ENCODE measurements around the gene ELOVL4. TPM values are rescaled to one million over a fixed set of nuclear protein-coding genes. Genes with fewer than 3 reads are reported as not detected.

ELOVL4 gene
- total and polyA plus RNA-seq, 2 donors (not counting 1 experiment from before 2014, with no cell fraction given): 0.10 TPM; not detected in 1

GRCh38 chr6:79943133-79943532 is 4.2 kb downstream of the ELOVL4 start:
- ChIA-PET CTCF (interaction anchor here (0.7 kb wide), 1 partner anchor 149 kb away, joined by 3 read pairs; no protein-coding TSS in a partner anchor), POLR2A (no interaction called here)
- TF ChIP-seq, protein P1, sequence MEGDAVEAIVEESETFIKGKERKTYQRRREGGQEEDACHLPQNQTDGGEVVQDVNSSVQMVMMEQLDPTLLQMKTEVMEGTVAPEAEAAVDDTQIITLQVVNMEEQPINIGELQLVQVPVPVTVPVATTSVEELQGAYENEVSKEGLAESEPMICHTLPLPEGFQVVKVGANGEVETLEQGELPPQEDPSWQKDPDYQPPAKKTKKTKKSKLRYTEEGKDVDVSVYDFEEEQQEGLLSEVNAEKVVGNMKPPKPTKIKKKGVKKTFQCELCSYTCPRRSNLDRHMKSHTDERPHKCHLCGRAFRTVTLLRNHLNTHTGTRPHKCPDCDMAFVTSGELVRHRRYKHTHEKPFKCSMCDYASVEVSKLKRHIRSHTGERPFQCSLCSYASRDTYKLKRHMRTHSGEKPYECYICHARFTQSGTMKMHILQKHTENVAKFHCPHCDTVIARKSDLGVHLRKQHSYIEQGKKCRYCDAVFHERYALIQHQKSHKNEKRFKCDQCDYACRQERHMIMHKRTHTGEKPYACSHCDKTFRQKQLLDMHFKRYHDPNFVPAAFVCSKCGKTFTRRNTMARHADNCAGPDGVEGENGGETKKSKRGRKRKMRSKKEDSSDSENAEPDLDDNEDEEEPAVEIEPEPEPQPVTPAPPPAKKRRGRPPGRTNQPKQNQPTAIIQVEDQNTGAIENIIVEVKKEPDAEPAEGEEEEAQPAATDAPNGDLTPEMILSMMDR (IDR thresholded peaks at IDR 0.05): no peak
- no peak for TF ChIP-seq EZH2 (IDR thresholded peaks at IDR 0.05; ENCODE audit: borderline replicate concordance, insufficient read depth, low read depth, low read length, poor library complexity, severe bottlenecking)
- no peak overlapping the region for H2AFZ ChIP-seq (ENCODE audit: insufficient read depth, low read depth, low read length, poor library complexity, severe bottlenecking)
- no peak overlapping the region for H3K4me2 ChIP-seq (replicated peaks; ENCODE audit: low read depth, low read length, poor library complexity, severe bottlenecking)
- H3K79me2 ChIP-seq (ENCODE audit: control insufficient read depth, insufficient read depth, low read length): no peaks in the 10 kb centered on the region
- Mint-ChIP-seq H3K4me3 (no peak overlapping the region), H3K27ac (no peak overlapping the region), H3K9me3 (ENCODE audit: insufficient read depth) (no peaks in the 10 kb centered on the region), H3K27me3 (peaks cover 51% of the 10 kb centered on the region), H3K4me1 (peaks cover 16% of the 10 kb centered on the region)
- H3K4me3 ChIP-seq (ENCODE audit: control extremely low read depth in 1 of 5, extremely low read depth in 1 of 5, insufficient read depth in 1 of 5, low read depth in 2 of 5, low read length in 4 of 5): no peak overlapping the region
- no CpG with 5 or more reads among the region's 1 CpG for WGBS (ENCODE audit: insufficient coverage)
- peaks cover 0 to 46% (median 42%) of the 10 kb centered on the region in 4 experiments for H3K27me3 ChIP-seq (replicated peaks in 1 of 4; ENCODE audit: control extremely low read depth in 1 of 4, control insufficient read depth in 3 of 4, insufficient read depth in 4 of 4, low read length in 3 of 4)
- peaks cover 18 to 21% of the 10 kb centered on the region in 2 donors for H3K4me1 ChIP-seq (ENCODE audit: control insufficient read depth in 2 of 2, insufficient read depth in 2 of 2, low read length in 2 of 2)
- H3K36me3 ChIP-seq (replicated peaks in 1 of 2; ENCODE audit: control extremely low read depth in 1 of 2, control insufficient read depth in 1 of 2, extremely low read depth in 1 of 2, insufficient read depth in 2 of 2, low read length in 1 of 2): no peaks in the 10 kb centered on the region
- H4K20me1 ChIP-seq (ENCODE audit: control insufficient read depth, insufficient read depth, low read length, poor library complexity, severe bottlenecking): no peaks in the 10 kb centered on the region
- peaks cover 0 to 2% (median 0%) of the 10 kb centered on the region in 3 donors for H3K9me3 ChIP-seq (ENCODE audit: control extremely low read depth in 1 of 3, control insufficient read depth in 2 of 3, insufficient read depth in 1 of 3, low read length in 2 of 3)
- intact Hi-C loops (cut with micrococcal nuclease): no loop called here
- ATAC-seq (ENCODE audit: low read depth) (no peak), DNase-seq (no peak)
- no peak overlapping the region for H3K9ac ChIP-seq (ENCODE audit: low read length)
- H3K27ac ChIP-seq (ENCODE audit: low read length in 2 of 2): no peak overlapping the region

DNA sequence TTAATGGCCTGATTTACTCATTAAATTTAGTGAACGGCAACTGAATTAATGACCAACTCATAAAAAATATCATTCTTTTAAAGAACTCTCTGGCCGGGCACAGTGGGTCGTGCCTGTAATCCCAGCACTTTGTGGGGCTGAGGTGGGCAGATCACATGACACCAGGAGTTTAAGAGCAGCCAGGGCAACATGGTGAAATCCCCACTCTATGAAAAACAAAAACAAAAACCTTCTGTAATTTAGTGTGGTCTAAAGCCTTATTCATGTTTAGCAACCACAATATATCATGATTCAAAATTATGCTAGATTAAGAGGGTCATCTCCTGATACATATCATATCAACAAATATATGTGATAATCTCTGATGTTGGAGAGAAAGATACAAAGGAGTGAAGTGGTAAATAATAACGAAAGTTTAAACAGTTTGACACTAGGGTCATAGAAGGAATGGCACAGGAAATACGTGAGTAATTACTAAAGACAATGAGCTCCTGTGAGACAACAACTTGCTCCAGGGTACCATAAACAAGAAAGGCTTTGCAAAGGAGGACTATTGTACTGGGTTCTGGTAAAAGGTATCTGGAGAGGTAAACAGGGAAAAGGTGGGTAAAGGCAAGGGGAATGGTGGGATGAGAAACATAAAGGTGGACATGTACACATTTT is 5.7 kb downstream of the ELOVL4 start:
- H3K9me3 Mint-ChIP-seq (ENCODE audit: insufficient read depth): no peaks in the 10 kb centered on the region
- DNase-seq (no peak), ATAC-seq (ENCODE audit: low read depth) (no peak)
- Histone ChIP-seq H2AFZ (ENCODE audit: insufficient read depth, low read depth, low read length, poor library complexity, severe bottlenecking) (no peak overlapping the region), H3K4me3 (ENCODE audit: control extremely low read depth in 1 of 5, extremely low read depth in 1 of 5, insufficient read depth in 1 of 5, low read depth in 2 of 5, low read length in 4 of 5) (no peak overlapping the region), H3K9me3 (ENCODE audit: control extremely low read depth in 1 of 3, control insufficient read depth in 2 of 3, insufficient read depth in 1 of 3, low read length in 2 of 3) (no peaks in the 10 kb centered on the region), H3K4me2 (replicated peaks; ENCODE audit: low read depth, low read length, poor library complexity, severe bottlenecking) (no peak overlapping the region), H3K27me3 (replicated peaks in 1 of 4; ENCODE audit: control extremely low read depth in 1 of 4, control insufficient read depth in 3 of 4, insufficient read depth in 4 of 4, low read length in 3 of 4) (peaks cover 0 to 40% (median 30%) of the 10 kb centered on the region in 4 experiments), H3K36me3 (replicated peaks in 1 of 2; ENCODE audit: control extremely low read depth in 1 of 2, control insufficient read depth in 1 of 2, extremely low read depth in 1 of 2, insufficient read depth in 2 of 2, low read length in 1 of 2) (no peaks in the 10 kb centered on the region), H3K79me2 (ENCODE audit: control insufficient read depth, insufficient read depth, low read length) (no peaks in the 10 kb centered on the region), H3K27ac (ENCODE audit: low read length in 2 of 2) (no peak overlapping the region), H3K9ac (ENCODE audit: low read length) (no peak overlapping the region), H3K4me1 (ENCODE audit: control insufficient read depth in 2 of 2, insufficient read depth in 2 of 2, low read length in 2 of 2) (peaks cover 5 to 9% of the 10 kb centered on the region in 2 donors), H4K20me1 (ENCODE audit: control insufficient read depth, insufficient read depth, low read length, poor library complexity, severe bottlenecking) (no peaks in the 10 kb centered on the region)
- peaks cover 7% of the 10 kb centered on the region for H3K4me1 Mint-ChIP-seq
- no peak overlapping the region for H3K27ac Mint-ChIP-seq
- H3K27me3 Mint-ChIP-seq: peaks cover 49% of the 10 kb centered on the region
- no peak overlapping the region for H3K4me3 Mint-ChIP-seq
- intact Hi-C loops (cut with micrococcal nuclease): no loop called here
- CTCF ChIA-PET: no interaction called here
- TF ChIP-seq, protein P1 (IDR thresholded peaks at IDR 0.05): no peak
- TF ChIP-seq EZH2 (IDR thresholded peaks at IDR 0.05; ENCODE audit: borderline replicate concordance, insufficient read depth, low read depth, low read length, poor library complexity, severe bottlenecking): no peak
- WGBS (ENCODE audit: insufficient coverage): 79% methylated on average over 2 of the region's 5 CpGs
- POLR2A ChIA-PET: no interaction called here

Measured in B cell (primary cell).